Lower lobe of right lung (tissue), 2 donors: ENCODE measurements around the gene ARGLU1. TPM values are rescaled to one million over a fixed set of nuclear protein-coding genes. Genes with fewer than 3 reads are reported as not detected.
A peak's percentile ranks its signal among the peaks of the same experiment; 100 is the strongest.

Source experiments
- ATAC-seq, 2 donors: fragments of 200-7000 bp; cut with Tn5 transposase; one replicate each; pipeline ENCODE4 v1.9.1; 2020 to 2022; ENCODE audit warnings: mild to moderate bottlenecking in 2 of 2, moderate library complexity in 2 of 2
- DNase-seq: peaks from one replicate; pipeline ENCODE4 v3.0.0-alpha.2; 2020
- H3K27ac ChIP-seq: fragments of 200-600 bp; one replicate; pipeline ENCODE4 v1.8.0; 2022
- H3K27me3 ChIP-seq: fragments of 200-600 bp; one replicate; pipeline ENCODE4 v1.8.0; 2022; ENCODE audit warnings: low read depth
- H3K36me3 ChIP-seq: fragments of 200-600 bp; one replicate; pipeline ENCODE4 v1.8.0; 2022; ENCODE audit warnings: mild to moderate bottlenecking
- H3K4me1 ChIP-seq: fragments of 200-600 bp; one replicate; pipeline ENCODE4 v1.8.0; 2022
- H3K4me3 ChIP-seq: fragments of 200-600 bp; one replicate; pipeline ENCODE4 v1.8.0; 2022; ENCODE audit warnings: mild to moderate bottlenecking
- H3K9me3 ChIP-seq: fragments of 200-600 bp; one replicate; pipeline ENCODE4 v1.8.0; 2022
- CTCF ChIP-seq: fragments of 200-600 bp; IDR thresholded peaks from one replicate; pipeline ENCODE4 v1.8.0; 2022; ENCODE audit warnings: antibody characterized with exemption, mild to moderate bottlenecking
- intact Hi-C: fragments of 100-400 bp; cut with DNase I; formaldehyde crosslinking; loops from one replicate; pipeline ENCODE4 v1.11.0; 2022
- total RNA-seq: library from RNA; stranded (reverse); fragmentation: NEBNext Ultra II Directional; extraction: Animal tissue kit (Norgen Biotek cat#: 25700); gene quantifications from one replicate; pipeline ENCODE4 v1.2.1, GENCODE V29; 2021
- donor health status: DM: no; HTN: yes; CAD: no; lungs with severe emphysema.

ARGLU1 gene
- total RNA-seq, 1 donor from 2014 or later: 108 TPM

- no peak for ATAC-seq
- no peak for DNase-seq
- Histone ChIP-seq H3K9me3 (no peaks in the 10 kb centered on the region), H3K4me3 (peak overlapping the region; percentile 90), H3K27ac (no peak overlapping the region), H3K27me3 (no peaks in the 10 kb centered on the region), H3K36me3 (no peaks in the 10 kb centered on the region), H3K4me1 (peaks cover 67% of the 10 kb centered on the region)
- no peak for TF ChIP-seq CTCF
- intact Hi-C loops: no loop called here
These were observed 2.7 kb downstream of the ARGLU1 start for GRCh38 chr13:106565127-106565775.

GRCh38 chr13:106562301-106562700 lies 5.6 kb downstream of the ARGLU1 start:
- H3K36me3 ChIP-seq: peaks cover 22% of the 10 kb centered on the region
- H3K4me1 ChIP-seq: peaks cover 77% of the 10 kb centered on the region
- H3K27me3 ChIP-seq: no peaks in the 10 kb centered on the region
- intact Hi-C loops: no loop called here
- H3K4me3 ChIP-seq: no peak overlapping the region
- no peak for ATAC-seq
- TF ChIP-seq CTCF: no peak
- no peak overlapping the region for H3K27ac ChIP-seq
- DNase-seq: no peak
- H3K9me3 ChIP-seq: no peaks in the 10 kb centered on the region

- ATAC-seq: peak in 1 of 2 donors; percentile 63
- Histone ChIP-seq H3K4me1 (peaks cover 78% of the 10 kb centered on the region), H3K9me3 (no peaks in the 10 kb centered on the region), H3K4me3 (peak overlapping the region; percentile 15), H3K27ac (no peak overlapping the region), H3K27me3 (no peaks in the 10 kb centered on the region), H3K36me3 (peaks cover 29% of the 10 kb centered on the region)
- no peak for TF ChIP-seq CTCF
- intact Hi-C loops: no loop called here
- no peak for DNase-seq
These were observed 6.3 kb downstream of the ARGLU1 start for GRCh38 chr13:106561551-106562170.

GRCh38 chr13:106560821-106561220 lies 7.1 kb downstream of the ARGLU1 start:
- Histone ChIP-seq H3K9me3 (no peaks in the 10 kb centered on the region), H3K27ac (peak overlapping the region; percentile 8), H3K4me1 (peaks cover 70% of the 10 kb centered on the region), H3K36me3 (peaks cover 37% of the 10 kb centered on the region), H3K4me3 (no peak overlapping the region), H3K27me3 (no peaks in the 10 kb centered on the region)
- no peak for TF ChIP-seq CTCF
- DNase-seq (no peak), ATAC-seq (peak in 1 of 2 donors; percentile 35)
- intact Hi-C loops: no loop called here

GRCh38 chr13:106558527-106558926 lies 9.4 kb downstream of the ARGLU1 start:
- Histone ChIP-seq H3K9me3 (no peaks in the 10 kb centered on the region), H3K4me3 (peak overlapping the region; percentile 2), H3K27me3 (no peaks in the 10 kb centered on the region), H3K36me3 (peaks cover 60% of the 10 kb centered on the region), H3K27ac (no peak overlapping the region), H3K4me1 (peaks cover 47% of the 10 kb centered on the region)
- intact Hi-C loops: no loop called here
- DNase-seq (no peak), ATAC-seq (no peak)
- TF ChIP-seq CTCF: no peak
